Bronchial epithelial cell (primary cell): ENCODE measurements around the gene SMAP2. TPM values are rescaled to one million over a fixed set of nuclear protein-coding genes. Genes with fewer than 3 reads are reported as not detected.
"Not testable (repeated sequence)": the region's sequence is repeated elsewhere in the genome, so short reads cannot be mapped to it uniquely, and the experiment has no call there.

Experiments
- DNase-seq: peaks from one replicate; pipeline ENCODE4 v3.0.0-alpha.2; 2010; ENCODE audit warnings: low read depth
- FAIRE-seq: peaks from 2 replicates; lab custom pipeline; 2011; peaks lifted over from hg19 to GRCh38; lab: Jason Lieb, UNC
- H3K27me3 ChIP-seq: 2 replicates; pipeline ENCODE4 v1.5.1; 2011; ENCODE audit warnings: low read length; ENCODE audit not compliant: control insufficient read depth, insufficient read depth
- H3K36me3 ChIP-seq: 2 replicates; pipeline ENCODE4 v1.5.1; 2011; ENCODE audit warnings: low read length; ENCODE audit not compliant: control insufficient read depth, insufficient read depth
- H3K4me3 ChIP-seq: 2 replicates; pipeline ENCODE4 v1.5.1; 2011; ENCODE audit warnings: mild to moderate bottlenecking, low read depth, low read length, control low read depth
- total RNA-seq: library from RNA; depleted of rRNA; stranded (reverse); fragments of >200 nt; gene quantifications from 2 replicates; pipeline ENCODE4 v1.2.1, GENCODE V29; 2014
- TF ChIP-seq, protein P1 (sequence below): IDR thresholded peaks from 2 replicates; pipeline ENCODE4 v1.5.1; 2011; ENCODE audit warnings: mild to moderate bottlenecking, moderate library complexity, low read length, control low read depth, inconsistent platforms; ENCODE audit not compliant: insufficient read depth, severe bottlenecking

SMAP2 gene
- total RNA-seq: 4.2 and 10.8 TPM in 2 replicates

GRCh38 chr1:40373323-40374283, at the start of gene SMAP2:
TSS of gene SMAP2 (plus strand) at chr1:40373727. CDS start at chr1:40374121, 394 bp downstream.
- FAIRE-seq: no peak
- Histone ChIP-seq H3K27me3 (no peaks in the 10 kb centered on the region), H3K4me3 (peak within 1 kb of the TSS; percentile 70), H3K36me3 (no peaks in the 10 kb centered on the region)
- TF ChIP-seq, protein P1, sequence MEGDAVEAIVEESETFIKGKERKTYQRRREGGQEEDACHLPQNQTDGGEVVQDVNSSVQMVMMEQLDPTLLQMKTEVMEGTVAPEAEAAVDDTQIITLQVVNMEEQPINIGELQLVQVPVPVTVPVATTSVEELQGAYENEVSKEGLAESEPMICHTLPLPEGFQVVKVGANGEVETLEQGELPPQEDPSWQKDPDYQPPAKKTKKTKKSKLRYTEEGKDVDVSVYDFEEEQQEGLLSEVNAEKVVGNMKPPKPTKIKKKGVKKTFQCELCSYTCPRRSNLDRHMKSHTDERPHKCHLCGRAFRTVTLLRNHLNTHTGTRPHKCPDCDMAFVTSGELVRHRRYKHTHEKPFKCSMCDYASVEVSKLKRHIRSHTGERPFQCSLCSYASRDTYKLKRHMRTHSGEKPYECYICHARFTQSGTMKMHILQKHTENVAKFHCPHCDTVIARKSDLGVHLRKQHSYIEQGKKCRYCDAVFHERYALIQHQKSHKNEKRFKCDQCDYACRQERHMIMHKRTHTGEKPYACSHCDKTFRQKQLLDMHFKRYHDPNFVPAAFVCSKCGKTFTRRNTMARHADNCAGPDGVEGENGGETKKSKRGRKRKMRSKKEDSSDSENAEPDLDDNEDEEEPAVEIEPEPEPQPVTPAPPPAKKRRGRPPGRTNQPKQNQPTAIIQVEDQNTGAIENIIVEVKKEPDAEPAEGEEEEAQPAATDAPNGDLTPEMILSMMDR: no peak
- peak; percentile 84 for DNase-seq

GRCh38 chr1:40331403-40331802, 42.1 kb upstream of the SMAP2 start:
- H3K27me3 ChIP-seq, H3K36me3 ChIP-seq, DNase-seq, FAIRE-seq, H3K4me3 ChIP-seq: not testable (repeated sequence)

DNA sequence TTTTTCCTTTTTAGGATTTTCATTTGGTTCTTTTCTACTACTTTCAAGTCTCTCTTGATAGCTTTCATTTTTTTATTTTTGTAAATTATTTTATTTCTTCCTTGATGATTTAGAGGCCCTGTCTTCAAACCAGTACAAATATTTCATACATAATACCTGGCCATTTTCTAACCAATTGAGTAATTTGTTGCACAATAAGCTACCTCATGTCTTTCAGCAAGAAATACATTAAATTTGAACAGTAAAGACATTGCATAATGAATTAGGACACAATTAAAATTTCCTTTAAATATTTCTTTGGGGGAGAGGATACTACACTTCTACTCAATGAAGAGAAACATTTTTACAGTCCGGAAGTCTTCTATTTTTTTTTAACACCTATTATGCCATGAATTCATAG, 40.8 kb upstream of the SMAP2 start:
- no peak for DNase-seq
- Histone ChIP-seq H3K27me3 (no peaks in the 10 kb centered on the region), H3K4me3 (no peak overlapping the region), H3K36me3 (no peaks in the 10 kb centered on the region)
- FAIRE-seq: no peak
- TF ChIP-seq, protein P1: no peak

- Histone ChIP-seq H3K4me3 (no peak overlapping the region), H3K36me3 (no peaks in the 10 kb centered on the region), H3K27me3 (no peaks in the 10 kb centered on the region)
- no peak for DNase-seq
- TF ChIP-seq, protein P1: no peak
- no peak for FAIRE-seq
Measured at GRCh38 chr1:40337443-40337842, 36.1 kb upstream of the SMAP2 start.

GRCh38 chr1:40338745-40339419, 34.6 kb upstream of the SMAP2 start:
- FAIRE-seq: peak; percentile 47
- no peaks in the 10 kb centered on the region for H3K36me3 ChIP-seq
- TF ChIP-seq, protein P1: peak; percentile 98
- no peaks in the 10 kb centered on the region for H3K27me3 ChIP-seq
- DNase-seq: peak; percentile 72
- no peak overlapping the region for H3K4me3 ChIP-seq
